Activated CD4-positive, alpha-beta T cell treated with anti-CD3 and anti-CD28 coated beads for 36 hours (primary cell): ENCODE results near the gene TSBP1. TPM values are rescaled to one million over a fixed set of nuclear protein-coding genes. Genes with fewer than 3 reads are reported as not detected.
"Not testable (repeated sequence)": the region's sequence is repeated elsewhere in the genome, so short reads cannot be mapped to it uniquely, and the experiment has no call there.

Source experiments
- ATAC-seq: fragments of 200-7000 bp; cut with Tn5 transposase; one replicate; pipeline ENCODE4 v1.10.0; 2021; ENCODE audit warnings: mild to moderate bottlenecking, moderate library complexity
- CTCF ChIA-PET: fragments of 350-600 bp; sonication (Branson Sonifier 250); formaldehyde crosslinking; loops from one replicate; lab custom pipeline; 2021; ENCODE audit warnings: antibody characterized with exemption; lab: Charles Lee
- POLR2A ChIA-PET: fragments of 350-600 bp; sonication (Branson Sonifier 250); formaldehyde crosslinking; loops from one replicate; lab custom pipeline; 2021; ENCODE audit warnings: antibody characterized with exemption, inconsistent platforms; lab: Charles Lee
- DNase-seq: peaks from one replicate; pipeline ENCODE4 v3.0.0-alpha.2; 2020
- H3K27ac Mint-ChIP-seq: one replicate; pipeline ENCODE4 v1.8.0; 2021; ENCODE audit warnings: mixed read lengths
- H3K27me3 Mint-ChIP-seq: one replicate; pipeline ENCODE4 v1.8.0; 2021; ENCODE audit warnings: mixed read lengths
- H3K36me3 Mint-ChIP-seq: one replicate; pipeline ENCODE4 v1.8.0; 2021; ENCODE audit warnings: low read depth, mixed read lengths
- H3K4me1 Mint-ChIP-seq: one replicate; pipeline ENCODE4 v1.8.0; 2021; ENCODE audit warnings: mixed read lengths
- H3K4me3 Mint-ChIP-seq: one replicate; pipeline ENCODE4 v1.8.0; 2021; ENCODE audit warnings: mild to moderate bottlenecking, moderate library complexity, mixed read lengths
- H3K9me3 Mint-ChIP-seq: one replicate; pipeline ENCODE4 v1.8.0; 2021; ENCODE audit warnings: low read depth, mixed read lengths
- intact Hi-C, 2 experiments: fragments of 100-400 bp; cut with DNase I in 1 of 2; cut with micrococcal nuclease in 1 of 2; formaldehyde crosslinking; loops; one replicate each; pipeline versions ENCODE4 v1.14.2 to v1.15.1; 2022 to 2024; cut with DNase I, micrococcal nuclease
- total RNA-seq, 2 experiments: library from RNA; stranded (reverse); gene quantifications; one replicate each; pipeline ENCODE4 v1.2.3, GENCODE V29; 2021

TSBP1 gene
- total RNA-seq, 2 experiments from 2014 or later = not detected

GRCh38 chr6:32327103-32327502 lies 44.6 kb downstream of the TSBP1 start:
- DNase-seq (no peak), ATAC-seq (peak; percentile 44)
- Mint-ChIP-seq H3K9me3 (no peaks in the 10 kb centered on the region), H3K4me3 (no peak overlapping the region), H3K27ac (no peak overlapping the region), H3K36me3 (no peaks in the 10 kb centered on the region), H3K27me3 (peaks cover 9% of the 10 kb centered on the region), H3K4me1 (peaks cover 4% of the 10 kb centered on the region)
- ChIA-PET CTCF (no interaction called here), POLR2A (no interaction called here)
- intact Hi-C loops = no loop called here

GRCh38 chr6:32318501-32318900 lies 53.2 kb downstream of the TSBP1 start:
- intact Hi-C loops = no loop called here
- ATAC-seq (no peak), DNase-seq (no peak)
- Mint-ChIP-seq H3K4me1 (no peaks in the 10 kb centered on the region), H3K4me3 (no peak overlapping the region), H3K27ac (no peak overlapping the region), H3K9me3 (no peaks in the 10 kb centered on the region), H3K27me3 (peaks cover 9% of the 10 kb centered on the region), H3K36me3 (no peaks in the 10 kb centered on the region)
- ChIA-PET POLR2A (no interaction called here), CTCF (no interaction called here)

- H3K27ac Mint-ChIP-seq = no peak overlapping the region
- H3K9me3 Mint-ChIP-seq = no peaks in the 10 kb centered on the region
- POLR2A ChIA-PET = no interaction called here
- H3K4me3 Mint-ChIP-seq = no peak overlapping the region
- intact Hi-C loops = no loop called here
- DNase-seq (no peak), ATAC-seq (no peak)
- no peaks in the 10 kb centered on the region for H3K4me1 Mint-ChIP-seq
- no peaks in the 10 kb centered on the region for H3K36me3 Mint-ChIP-seq
- H3K27me3 Mint-ChIP-seq = peaks cover 9% of the 10 kb centered on the region
- CTCF ChIA-PET = no interaction called here
These were observed 54.2 kb downstream of the TSBP1 start for GRCh38 chr6:32317541-32317940.

- ATAC-seq = no peak
- ChIA-PET CTCF (interaction anchor here (0.6 kb wide), 1 partner anchor 490 kb away, joined by 4 read pairs; no protein-coding TSS in a partner anchor), POLR2A (no interaction called here)
- Mint-ChIP-seq H3K27me3 (peaks cover 13% of the 10 kb centered on the region), H3K36me3 (no peaks in the 10 kb centered on the region), H3K4me3 (no peak overlapping the region), H3K9me3 (no peaks in the 10 kb centered on the region), H3K27ac (no peak overlapping the region), H3K4me1 (no peaks in the 10 kb centered on the region)
- DNase-seq = no peak
- intact Hi-C loops = no loop called here
These were observed 57.7 kb downstream of the TSBP1 start for GRCh38 chr6:32313964-32314363.

- H3K27me3 Mint-ChIP-seq = peaks cover 10% of the 10 kb centered on the region
- POLR2A ChIA-PET = no interaction called here
- CTCF ChIA-PET = no interaction called here
- H3K9me3 Mint-ChIP-seq = no peaks in the 10 kb centered on the region
- H3K4me1 Mint-ChIP-seq = peaks cover 1% of the 10 kb centered on the region
- H3K36me3 Mint-ChIP-seq = no peaks in the 10 kb centered on the region
- DNase-seq (no peak), ATAC-seq (no peak)
- H3K27ac Mint-ChIP-seq = no peak overlapping the region
- intact Hi-C loops = no loop called here
- H3K4me3 Mint-ChIP-seq = no peak overlapping the region
These were observed 72.9 kb downstream of the TSBP1 start for GRCh38 chr6:32298632-32299336.

GRCh38 chr6:32294980-32295379 lies 76.7 kb downstream of the TSBP1 start:
- POLR2A ChIA-PET, intact Hi-C loops, H3K27ac Mint-ChIP-seq, H3K9me3 Mint-ChIP-seq, CTCF ChIA-PET, DNase-seq, H3K36me3 Mint-ChIP-seq, ATAC-seq, H3K4me3 Mint-ChIP-seq, H3K4me1 Mint-ChIP-seq: not testable (repeated sequence)
- H3K27me3 Mint-ChIP-seq = peaks cover 21% of the 10 kb centered on the region

GRCh38 chr6:32294566-32294965 lies 77.1 kb downstream of the TSBP1 start:
- ATAC-seq (no peak), DNase-seq (no peak)
- Mint-ChIP-seq H3K27ac (no peak overlapping the region), H3K27me3 (peaks cover 21% of the 10 kb centered on the region), H3K4me3 (no peak overlapping the region), H3K36me3 (no peaks in the 10 kb centered on the region), H3K9me3 (no peaks in the 10 kb centered on the region), H3K4me1 (no peaks in the 10 kb centered on the region)
- ChIA-PET POLR2A (no interaction called here), CTCF (interaction anchor here (0.6 kb wide), 1 partner anchor 532 kb away, joined by 3 read pairs; no protein-coding TSS in a partner anchor)
- intact Hi-C loops = no loop called here

- ChIA-PET POLR2A (no interaction called here), CTCF (interaction anchor here (0.6 kb wide), 1 partner anchor 533 kb away, joined by 3 read pairs; no protein-coding TSS in a partner anchor)
- DNase-seq (no peak), ATAC-seq (no peak)
- H3K4me3 Mint-ChIP-seq = no peak overlapping the region
- no peaks in the 10 kb centered on the region for H3K4me1 Mint-ChIP-seq
- H3K27ac Mint-ChIP-seq = no peak overlapping the region
- H3K9me3 Mint-ChIP-seq = no peaks in the 10 kb centered on the region
- H3K36me3 Mint-ChIP-seq = no peaks in the 10 kb centered on the region
- intact Hi-C loops = no loop called here
- peaks cover 25% of the 10 kb centered on the region for H3K27me3 Mint-ChIP-seq
These were observed 78.0 kb downstream of the TSBP1 start for GRCh38 chr6:32293695-32294094.

GRCh38 chr6:32291543-32291942 lies 80.2 kb downstream of the TSBP1 start:
- no peak overlapping the region for H3K27ac Mint-ChIP-seq
- POLR2A ChIA-PET = no interaction called here
- CTCF ChIA-PET = no interaction called here
- no peaks in the 10 kb centered on the region for H3K4me1 Mint-ChIP-seq
- no peak overlapping the region for H3K4me3 Mint-ChIP-seq
- intact Hi-C loops = no loop called here
- no peak for ATAC-seq
- no peaks in the 10 kb centered on the region for H3K9me3 Mint-ChIP-seq
- H3K27me3 Mint-ChIP-seq = peaks cover 27% of the 10 kb centered on the region
- DNase-seq = no peak
- H3K36me3 Mint-ChIP-seq = no peaks in the 10 kb centered on the region

- peaks cover 29% of the 10 kb centered on the region for H3K27me3 Mint-ChIP-seq
- CTCF ChIA-PET = no interaction called here
- no peaks in the 10 kb centered on the region for H3K9me3 Mint-ChIP-seq
- DNase-seq = no peak
- intact Hi-C loops = no loop called here
- H3K4me1 Mint-ChIP-seq = no peaks in the 10 kb centered on the region
- POLR2A ChIA-PET = no interaction called here
- no peak for ATAC-seq
- no peak overlapping the region for H3K4me3 Mint-ChIP-seq
- H3K36me3 Mint-ChIP-seq = no peaks in the 10 kb centered on the region
- no peak overlapping the region for H3K27ac Mint-ChIP-seq
These were observed 80.7 kb downstream of the TSBP1 start for GRCh38 chr6:32290886-32291450.

- no peaks in the 10 kb centered on the region for H3K36me3 Mint-ChIP-seq
- no peak for DNase-seq
- no peak for ATAC-seq
- ChIA-PET POLR2A (no interaction called here), CTCF (interaction anchor here (0.8 to 0.9 kb wide), 2 partner anchors 8 to 193 kb away, joined by 3 to 4 read pairs; no protein-coding TSS in a partner anchor)
- no peak overlapping the region for H3K27ac Mint-ChIP-seq
- H3K9me3 Mint-ChIP-seq = no peaks in the 10 kb centered on the region
- H3K4me1 Mint-ChIP-seq = no peaks in the 10 kb centered on the region
- intact Hi-C loops = no loop called here
- H3K4me3 Mint-ChIP-seq = no peak overlapping the region
- peaks cover 31% of the 10 kb centered on the region for H3K27me3 Mint-ChIP-seq
These were observed 83.3 kb downstream of the TSBP1 start for GRCh38 chr6:32288426-32288825.
